HG02840 (cell line): ENCODE measurements around the gene SMAD3.
"Not testable (repeated sequence)": the region's sequence is repeated elsewhere in the genome, so short reads cannot be mapped to it uniquely, and the experiment has no call there.

Experiments
- ATAC-seq: cut with Tn5 transposase; IDR thresholded peaks from one replicate; pipeline ENCODE4 v1.9.1; 2021; ENCODE audit warnings: mild to moderate bottlenecking, moderate library complexity, moderate number of reproducible peaks; ENCODE audit not compliant: unreplicated experiment, low FRiP score

SMAD3 gene

GRCh38 chr15:67065531-67066005 is at the start of gene SMAD3:
Gene SMAD3 (plus strand): TSS chr15:67065602. CDS start chr15:67066155, 553 bp downstream.
- peak; percentile 60 for ATAC-seq

GRCh38 chr15:67017311-67017710 is 48.1 kb upstream of the SMAD3 start:
- no peak for ATAC-seq

- no peak for ATAC-seq
These were observed 47.4 kb upstream of the SMAD3 start for GRCh38 chr15:67018026-67018425.

DNA sequence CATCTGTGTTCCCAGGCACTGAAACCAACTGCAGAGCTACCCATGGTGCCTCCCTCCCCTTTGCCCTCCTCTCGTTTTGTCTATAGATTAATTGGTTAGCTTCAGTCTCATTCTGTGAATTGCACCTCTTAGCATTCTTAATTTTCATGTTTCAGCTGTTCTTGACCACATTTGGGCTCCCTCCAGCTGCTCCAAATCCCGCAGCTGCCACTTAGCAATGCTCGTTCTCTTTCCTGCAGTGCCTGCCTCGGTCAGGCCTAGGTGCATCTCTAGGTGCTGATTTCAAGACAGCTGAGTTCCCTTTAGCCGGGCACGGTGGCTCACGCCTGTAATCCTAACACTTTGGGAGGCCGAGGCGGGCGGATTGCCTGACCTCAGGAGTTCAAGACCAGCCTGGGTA is 47.0 kb upstream of the SMAD3 start:
- no peak for ATAC-seq

GRCh38 chr15:67019069-67019468 is 46.3 kb upstream of the SMAD3 start:
- no peak for ATAC-seq

DNA sequence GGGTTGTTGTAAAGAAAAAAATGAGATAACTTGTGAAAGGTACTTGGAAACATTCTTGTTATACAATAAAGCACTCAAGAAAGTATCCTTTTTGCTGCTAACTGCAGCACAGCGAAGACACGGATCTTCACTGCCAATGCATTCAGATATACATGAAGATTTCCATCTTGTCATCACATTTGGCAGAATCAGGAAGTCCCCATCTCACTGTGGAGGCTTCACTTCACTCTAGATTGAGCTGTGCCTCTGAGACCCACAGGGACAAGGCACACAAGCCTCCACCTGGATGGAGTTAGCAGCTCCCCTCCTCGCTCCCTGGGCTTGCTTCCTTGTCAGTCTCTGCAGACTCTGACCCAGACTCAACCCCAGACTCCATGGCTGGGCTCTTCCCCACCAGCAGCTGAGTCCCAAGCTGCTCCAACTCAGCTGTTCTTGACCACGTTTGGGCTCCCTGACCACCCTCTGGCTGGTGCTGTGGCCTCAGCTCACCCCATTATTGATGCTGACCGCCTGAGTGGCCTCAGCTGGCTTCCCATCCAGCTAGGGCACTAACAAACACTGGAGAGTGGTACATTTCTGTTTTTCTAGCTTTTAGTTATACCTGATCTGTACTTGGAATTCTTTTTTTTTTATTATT is 45.4 kb upstream of the SMAD3 start:
- ATAC-seq, result no peak

DNA sequence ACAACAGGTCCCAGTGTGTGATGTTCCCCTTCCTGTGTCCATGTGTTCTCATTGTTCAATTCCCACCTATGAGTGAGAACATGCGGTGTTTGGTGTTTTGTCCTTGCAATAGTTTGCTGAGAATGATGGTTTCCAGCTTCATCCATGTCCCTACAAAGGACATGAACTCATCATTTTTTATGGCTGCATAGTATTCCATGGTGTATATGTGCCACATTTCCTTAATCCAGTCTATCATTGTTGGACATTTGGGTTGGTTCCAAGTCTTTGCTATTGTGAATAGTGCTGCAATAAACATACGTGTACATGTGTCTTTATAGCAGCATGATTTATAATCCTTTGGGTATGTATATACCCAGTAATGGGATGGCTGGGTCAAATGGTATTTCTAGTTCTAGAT is 44.7 kb upstream of the SMAD3 start:
- ATAC-seq, result not testable (repeated sequence)

- no peak for ATAC-seq
These were observed 43.9 kb upstream of the SMAD3 start for GRCh38 chr15:67021455-67021854.

DNA sequence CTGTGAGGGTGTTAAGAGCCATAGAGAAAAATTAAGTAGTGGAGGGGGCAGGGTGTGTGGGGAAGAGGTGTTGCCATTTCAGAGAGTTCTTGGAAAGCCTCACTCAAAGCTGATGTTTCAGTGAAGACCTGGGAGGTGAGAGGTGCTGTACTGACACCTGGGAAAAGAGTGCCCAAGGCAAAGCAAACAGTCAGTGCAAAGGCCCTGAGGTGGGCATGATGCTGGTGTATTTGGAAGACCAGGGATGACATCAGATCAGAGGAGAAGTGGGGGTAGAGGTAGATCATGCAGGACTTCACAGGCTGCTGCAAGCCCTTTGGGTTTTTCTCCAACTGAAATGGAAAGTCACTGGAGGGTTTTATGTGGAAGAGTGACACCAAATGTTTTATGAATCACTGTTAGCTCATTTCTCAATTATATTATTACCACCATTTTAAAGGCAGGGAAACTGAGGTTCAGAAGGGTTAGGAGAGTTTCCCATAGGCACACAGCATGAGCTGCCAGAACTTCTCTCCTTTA is 42.8 kb upstream of the SMAD3 start:
- ATAC-seq, result no peak

DNA sequence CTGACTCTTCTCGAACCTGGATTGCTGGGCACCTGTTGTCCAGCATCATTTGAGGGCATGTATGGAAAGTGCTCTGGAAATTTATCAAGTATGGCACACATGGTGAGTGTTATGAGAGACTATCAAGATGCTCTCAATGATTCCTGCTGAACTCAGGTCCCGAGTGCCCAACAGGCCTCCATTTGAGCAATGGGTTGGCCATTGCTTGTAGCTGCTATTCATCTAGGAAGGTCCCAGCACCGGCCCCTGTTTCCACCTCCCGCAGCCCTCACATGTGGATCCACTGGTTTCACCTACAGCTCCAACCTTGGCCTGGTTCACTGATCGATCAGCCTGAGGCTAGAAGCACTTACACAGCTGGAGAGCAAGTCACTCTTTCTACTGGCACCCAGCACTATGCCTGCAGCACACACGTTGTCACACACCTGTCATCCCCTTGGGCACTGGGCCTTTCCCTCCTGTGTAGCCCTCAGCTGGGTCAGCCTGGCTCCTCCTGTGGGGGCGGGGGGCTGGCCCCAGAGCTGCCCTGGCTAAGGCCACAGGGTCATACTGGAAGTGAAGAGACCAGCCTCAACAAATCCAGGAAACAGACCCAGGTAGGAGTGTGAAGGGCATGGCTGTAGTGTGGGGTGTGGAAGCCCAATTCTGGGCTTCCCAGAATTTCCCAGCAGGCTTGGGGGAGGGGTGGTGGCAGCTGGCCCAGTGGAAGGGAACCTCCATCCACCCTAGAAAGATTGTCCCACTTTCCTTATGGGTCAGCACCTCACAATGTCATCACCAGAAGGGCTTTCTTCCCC is 41.7 kb upstream of the SMAD3 start:
- no peak for ATAC-seq

DNA sequence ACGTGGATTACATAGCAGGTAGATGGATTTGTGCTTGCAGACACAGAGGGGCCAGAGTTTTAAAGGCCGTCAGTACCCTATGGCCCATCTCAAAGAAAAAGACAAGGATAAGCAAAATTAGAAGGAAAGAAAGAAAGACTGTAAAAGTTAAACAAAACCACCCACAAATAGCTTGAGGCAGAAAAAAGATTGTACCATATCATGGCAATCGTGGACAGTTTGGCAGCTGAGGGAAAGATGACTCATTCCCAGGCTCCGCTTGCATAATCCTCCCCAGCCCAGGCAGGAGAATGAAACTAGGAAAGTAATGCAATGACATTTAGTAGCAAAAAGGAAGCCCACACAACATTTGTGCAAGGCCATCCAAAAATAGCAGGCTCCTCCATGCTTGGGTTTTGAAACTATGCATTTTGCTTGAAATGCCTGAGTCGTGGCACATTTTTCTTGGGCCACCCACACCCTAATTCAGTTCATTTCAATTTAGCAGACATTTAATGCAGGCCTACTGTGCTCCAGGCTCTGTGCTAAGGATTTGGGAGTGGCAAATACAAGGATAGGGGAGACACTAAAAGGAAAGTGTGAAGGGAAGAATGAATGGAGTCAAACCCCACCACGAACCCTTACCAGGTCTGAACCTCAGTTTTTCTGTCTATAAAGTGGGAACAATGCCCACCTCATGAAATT is 40.9 kb upstream of the SMAD3 start:
- no peak for ATAC-seq

GRCh38 chr15:67024998-67025368 is 40.4 kb upstream of the SMAD3 start:
- ATAC-seq, result no peak

DNA sequence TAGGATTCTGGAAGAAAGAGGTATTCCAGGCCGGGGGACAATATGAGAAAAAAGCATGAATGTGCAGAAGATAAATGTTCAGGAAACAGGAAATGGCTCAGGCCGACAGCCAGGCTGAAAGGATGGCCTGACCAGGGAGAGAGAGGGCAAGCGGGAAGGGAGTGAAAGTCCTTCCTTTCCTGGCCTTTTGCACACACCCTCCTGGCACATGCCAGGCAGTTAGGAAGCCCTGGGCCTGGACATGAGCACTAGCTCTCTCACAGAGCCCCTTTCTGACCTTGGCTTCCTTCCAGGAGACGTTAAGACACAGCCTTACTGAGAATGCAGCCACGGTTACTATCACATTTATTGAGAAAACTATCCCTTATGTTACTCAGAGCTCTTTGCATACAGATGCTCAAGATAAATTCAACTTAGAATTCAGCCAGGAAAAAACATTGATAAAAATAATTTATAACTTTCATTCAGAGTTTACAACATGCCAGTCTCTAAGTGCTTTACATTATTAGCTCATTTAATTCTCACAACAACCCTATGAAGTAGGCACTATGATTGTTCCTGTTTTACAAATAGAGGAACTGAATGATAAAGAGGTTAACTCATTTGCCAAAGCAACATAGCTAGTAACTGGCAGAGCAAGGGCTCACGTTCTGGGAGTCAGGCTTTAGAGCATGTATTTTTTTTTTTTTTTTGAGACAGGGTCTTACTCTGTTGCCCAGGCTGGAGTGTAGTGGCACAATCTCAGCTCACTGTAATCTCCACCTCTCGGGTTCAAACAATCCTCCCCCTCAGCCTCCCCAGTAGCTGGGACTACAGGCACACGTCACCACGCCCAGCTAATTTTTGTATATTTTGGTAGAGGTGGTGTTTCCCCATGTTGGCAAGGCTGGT is 39.4 kb upstream of the SMAD3 start:
- ATAC-seq, result no peak

DNA sequence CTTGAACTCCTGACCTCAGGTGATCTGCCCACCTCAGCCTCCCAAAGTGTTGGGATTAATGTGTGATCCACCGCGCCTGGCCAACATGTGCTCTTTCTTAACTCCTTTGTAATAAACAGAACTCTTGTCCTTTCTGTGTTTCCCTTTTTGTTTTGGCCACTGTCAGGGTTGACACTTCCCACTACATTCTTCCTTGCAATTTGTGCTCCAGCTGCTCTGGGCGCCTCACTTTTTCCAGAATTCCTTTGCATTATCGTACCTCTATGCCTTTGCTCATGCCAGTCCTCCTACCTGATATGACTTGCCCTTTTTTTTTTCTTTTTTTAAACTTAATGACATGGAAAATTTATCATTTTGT is 38.8 kb upstream of the SMAD3 start:
- ATAC-seq, result no peak

- ATAC-seq, result not testable (repeated sequence)
These were observed 37.0 kb upstream of the SMAD3 start for GRCh38 chr15:67028440-67028839.

DNA sequence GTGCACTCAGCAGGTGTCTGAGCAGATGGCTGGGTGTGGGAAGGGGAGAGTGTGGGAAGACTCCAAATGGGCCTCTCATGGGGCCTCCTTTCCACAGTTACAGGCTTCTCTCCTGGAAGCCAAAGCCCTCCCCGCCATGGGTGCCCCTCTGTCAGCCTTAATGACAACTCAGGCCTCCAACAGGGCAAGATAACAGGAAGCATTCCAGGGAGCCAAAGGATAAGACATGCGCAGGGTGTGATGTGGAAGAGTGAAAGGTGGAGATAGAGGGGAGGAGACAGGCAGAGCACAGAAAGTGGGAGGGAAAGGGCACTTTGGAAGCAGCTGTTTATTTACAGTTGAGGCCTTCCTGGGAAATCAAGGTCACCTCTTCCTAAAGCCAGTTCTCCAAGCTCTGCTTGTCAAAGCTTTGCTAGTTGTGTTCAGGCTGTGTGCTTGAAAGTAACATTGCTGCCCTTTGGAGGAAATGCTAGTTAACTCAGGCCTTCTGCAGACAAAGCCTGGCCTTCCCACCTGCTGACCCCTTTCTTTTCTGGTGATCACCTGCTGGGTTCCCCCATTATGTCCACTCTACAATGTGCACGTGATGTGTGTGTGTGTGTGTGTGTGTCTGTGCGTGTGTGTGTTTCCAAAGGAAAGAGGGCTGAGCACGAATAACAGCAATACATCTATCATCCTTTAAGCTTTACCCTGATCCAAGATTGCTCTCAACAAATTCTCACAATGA is 35.2 kb upstream of the SMAD3 start:
- no peak for ATAC-seq

GRCh38 chr15:67031331-67031730 is 34.1 kb upstream of the SMAD3 start:
- no peak for ATAC-seq

DNA sequence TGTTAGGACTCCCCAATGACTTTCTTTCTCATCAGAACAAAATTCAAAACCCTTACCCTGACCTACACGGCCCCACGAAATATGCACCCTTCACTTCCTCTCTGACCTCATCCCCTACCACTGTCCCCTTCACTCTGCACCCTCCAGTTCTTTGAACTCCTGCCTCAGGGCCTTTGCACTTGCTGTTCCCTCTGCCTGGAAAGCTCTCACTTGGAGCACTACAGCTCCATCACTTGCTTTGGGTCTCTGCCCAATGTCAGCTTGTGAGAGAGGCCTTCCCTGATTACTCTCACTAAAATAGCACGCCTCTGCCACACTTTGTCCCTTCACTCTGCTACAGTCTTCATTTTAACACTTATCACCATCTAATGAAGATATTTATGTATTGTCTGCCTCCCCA is 32.8 kb upstream of the SMAD3 start:
- ATAC-seq, result no peak

DNA sequence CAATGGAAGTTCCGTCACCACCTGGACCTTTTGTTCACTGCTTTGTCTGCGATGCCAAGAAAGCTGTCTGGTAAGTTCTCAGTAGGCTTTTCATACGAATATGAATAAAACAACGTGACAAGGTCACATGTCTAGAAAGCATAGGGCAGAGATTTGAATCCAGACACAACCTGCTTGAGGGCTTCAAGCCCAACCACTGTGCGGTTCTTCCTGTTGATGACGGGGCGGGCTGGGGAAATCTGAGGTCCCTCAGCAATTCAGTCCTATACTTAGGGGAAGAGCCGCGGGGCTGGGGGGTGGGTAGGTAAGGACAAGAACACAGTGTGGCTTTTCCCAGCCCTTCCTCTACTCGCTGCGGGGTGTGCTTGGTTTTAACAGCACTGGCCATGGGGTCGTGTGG is 32.4 kb upstream of the SMAD3 start:
- no peak for ATAC-seq

- no peak for ATAC-seq
These were observed 31.8 kb upstream of the SMAD3 start for GRCh38 chr15:67033571-67034044.
